AG04449 (cell line): ENCODE results near the gene WIZ.

Experiments used
- CTCF ChIA-PET: fragments of 350-600 bp; formaldehyde crosslinking; extraction: SDS; loops from one replicate; lab custom pipeline; 2021; ENCODE audit warnings: antibody characterized with exemption; lab: Yijun Ruan, JAX
- POLR2A ChIA-PET: fragments of 400-600, 350-600 bp; formaldehyde crosslinking; extraction: SDS; loops from one replicate; lab custom pipeline; 2020; ENCODE audit warnings: antibody characterized with exemption, inconsistent platforms; lab: Yijun Ruan, JAX
- DNase-seq: peaks from one replicate; pipeline ENCODE4 v3.0.0-alpha.2; 2010; ENCODE audit warnings: low read depth, low spot score
- H3K4me3 ChIP-seq: 2 replicates; pipeline ENCODE4 v1.5.1; 2011; ENCODE audit warnings: low read depth, mild to moderate bottlenecking, control low read depth, low read length
- CTCF ChIP-seq: IDR thresholded peaks from one replicate; pipeline ENCODE4 v1.5.1; 2011; ENCODE audit warnings: mild to moderate bottlenecking, moderate library complexity, low read length, control low read depth, inconsistent platforms; ENCODE audit not compliant: insufficient read depth; ENCODE audit errors: missing control alignments

WIZ gene

DNA sequence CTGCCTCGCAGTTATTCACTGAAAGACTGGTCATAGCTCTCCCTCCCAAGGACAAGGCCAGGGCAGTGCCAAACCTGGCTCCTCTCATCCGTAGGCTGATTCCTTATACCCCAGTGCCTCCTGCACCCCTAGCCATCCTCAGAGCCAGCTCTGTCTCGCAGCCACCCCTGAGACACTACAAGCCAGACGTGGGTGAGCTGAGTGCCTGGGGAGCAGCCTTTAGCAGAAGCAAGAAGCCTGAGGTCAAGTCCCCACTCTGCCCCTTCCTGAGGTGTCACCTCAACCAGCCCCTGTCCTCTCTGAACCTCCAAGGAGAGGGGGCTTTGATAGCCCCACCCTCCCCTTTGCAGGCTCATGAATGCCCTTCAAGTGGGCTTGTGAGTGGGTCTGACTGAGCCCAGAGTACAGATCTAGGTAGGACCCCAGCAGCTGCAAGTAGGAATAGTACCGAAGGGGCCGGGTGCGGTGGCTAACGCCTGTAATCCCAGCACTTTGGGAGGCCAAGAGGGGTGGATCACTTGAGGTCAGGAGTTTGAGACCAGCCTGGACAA, 16.2 kb downstream of the WIZ start:
- H3K4me3 ChIP-seq: peak overlapping the region; percentile 64

GRCh38 chr19:15432629-15433518, 16.9 kb downstream of the WIZ start:
- no peak for TF ChIP-seq CTCF
- DNase-seq: no peak

More for the DNA sequence above, 16.2 kb downstream of the WIZ start:
- CTCF ChIA-PET: interaction anchor here (0.6 to 6.3 kb wide), 5 partner anchors 13 to 342 kb away, joined by 3 to 39 read pairs (median 4); partner anchors contain the start of gene AKAP8L
- DNase-seq: no peak
- TF ChIP-seq CTCF: no peak
- POLR2A ChIA-PET: interaction anchor here (0.6 to 4.4 kb wide), 4 partner anchors 15 to 54 kb away, joined by 3 to 44 read pairs (median 4); partner anchors contain the start of genes AKAP8 and AKAP8L

DNA sequence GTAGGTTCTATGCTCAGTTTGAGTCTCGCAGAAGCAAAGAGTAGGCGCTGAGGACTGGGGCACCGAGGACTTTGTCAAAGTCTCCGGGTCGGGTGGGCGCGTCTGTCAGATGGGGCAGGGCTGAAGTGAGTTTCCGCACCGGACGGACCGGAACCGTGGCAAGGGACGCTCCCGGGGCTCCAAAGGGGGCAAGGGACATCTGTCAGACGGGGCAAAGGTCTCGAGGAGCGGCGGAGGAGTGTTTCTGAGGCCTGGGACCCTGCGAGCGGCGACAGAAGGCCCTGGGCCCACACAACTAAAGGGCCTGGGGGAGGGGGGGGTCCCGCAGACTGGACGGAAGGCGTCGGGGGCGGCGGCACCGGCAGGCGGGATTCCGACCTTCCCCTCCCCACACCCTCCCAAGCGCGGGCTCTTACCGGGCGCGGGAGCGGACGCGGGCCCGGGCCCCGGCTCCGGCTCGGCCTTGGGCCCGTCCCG, 17.7 kb downstream of the WIZ start:
- H3K4me3 ChIP-seq: peak overlapping the region; percentile 80
- CTCF ChIA-PET: interaction anchor here (0.9 to 6.3 kb wide), 2 partner anchors 12 to 123 kb away, joined by 3 to 39 read pairs; partner anchors contain the start of gene AKAP8L
- POLR2A ChIA-PET: interaction anchor here (0.6 to 4.4 kb wide), 4 partner anchors 13 to 169 kb away, joined by 3 to 44 read pairs (median 4); partner anchors contain the start of genes AKAP8 and AKAP8L
- TF ChIP-seq CTCF: no peak
- DNase-seq: no peak

More at GRCh38 chr19:15432629-15433518, 16.9 kb downstream of the WIZ start:
- CTCF ChIA-PET: interaction anchor here (0.9 to 6.3 kb wide), 3 partner anchors 13 to 255 kb away, joined by 3 to 39 read pairs (median 4); partner anchors contain the start of gene AKAP8L
- H3K4me3 ChIP-seq: peak overlapping the region; percentile 64
- POLR2A ChIA-PET: interaction anchor here (0.6 to 4.4 kb wide), 6 partner anchors 14 to 170 kb away, joined by 3 to 44 read pairs (median 4); partner anchors contain the start of genes AKAP8 and AKAP8L

GRCh38 chr19:15431396-15432017, 18.2 kb downstream of the WIZ start:
- ChIA-PET CTCF (interaction anchor here (0.9 to 6.3 kb wide), 2 partner anchors 11 to 124 kb away, joined by 3 to 39 read pairs; partner anchors contain the start of gene AKAP8L), POLR2A (interaction anchor here (4.4 kb wide), 1 partner anchor 13 kb away, joined by 44 read pairs; the partner anchor contains the start of gene AKAP8L)
- H3K4me3 ChIP-seq: peak overlapping the region; percentile 80
- DNase-seq: no peak
- TF ChIP-seq CTCF: no peak

DNA sequence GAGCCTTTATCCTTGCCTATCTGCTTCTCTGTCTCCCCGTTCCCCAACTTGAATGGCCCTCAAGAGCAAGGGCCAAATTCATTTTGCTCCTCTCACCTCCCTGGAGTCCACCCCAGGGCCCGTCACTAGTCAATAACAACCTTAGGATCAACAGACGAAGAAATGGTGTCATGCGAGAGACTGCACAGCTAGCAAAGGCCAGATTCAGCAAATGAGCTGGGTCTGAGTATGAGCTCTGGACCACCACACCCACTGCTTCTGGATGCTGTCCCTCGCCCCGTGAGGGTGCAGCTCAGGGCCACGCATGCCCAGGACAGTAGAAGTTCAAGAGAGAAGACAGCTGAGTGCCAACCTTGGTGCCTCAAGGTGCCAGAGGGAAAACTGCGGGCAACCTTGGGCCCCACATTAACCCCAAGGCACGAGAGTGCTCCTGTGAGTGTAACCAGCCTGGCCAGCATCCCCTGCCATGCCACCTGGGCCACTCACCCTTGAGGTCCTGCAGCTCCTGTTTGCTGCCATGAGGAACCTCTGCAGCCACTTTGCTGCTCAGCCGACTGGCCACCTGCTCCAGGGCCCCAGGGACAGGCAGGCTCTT, 19.1 kb downstream of the WIZ start:
- CTCF ChIA-PET: interaction anchor here (2.0 to 6.3 kb wide), 2 partner anchors 10 to 125 kb away, joined by 5 to 39 read pairs; partner anchors contain the start of gene AKAP8L
- TF ChIP-seq CTCF: no peak
- no peak for DNase-seq
- POLR2A ChIA-PET: interaction anchor here (4.4 kb wide), 1 partner anchor 12 kb away, joined by 44 read pairs; the partner anchor contains the start of gene AKAP8L
- H3K4me3 ChIP-seq: peak overlapping the region; percentile 80
